Spleen (tissue), 11 donors: ENCODE measurements around the gene TMEM108. TPM values are rescaled to one million over a fixed set of nuclear protein-coding genes. Genes with fewer than 3 reads are reported as not detected.

Experiments
- DNase-seq: peaks from one replicate; pipeline ENCODE4 v3.0.0-alpha.2; 2020
- H3K27ac ChIP-seq, 8 donors: fragments of 200-600 bp; sonication (generic) in 7 of 8; 1 replicate in 4 of 8; 2 replicates in 4 of 8; pipeline versions ENCODE4 v1.5.0 to v1.8.0; 2016 to 2021; ENCODE audit warnings: inconsistent platforms in 4 of 8, mild to moderate bottlenecking in 4 of 8, moderate library complexity in 1 of 8
- H3K27me3 ChIP-seq, 7 donors: fragments of 200-600 bp; sonication (generic) in 6 of 7; replicated peaks in 1 of 7; 1 replicate in 4 of 7; 2 replicates in 3 of 7; pipeline versions ENCODE4 v1.5.0 to v1.8.0; 2016 to 2021; ENCODE audit warnings: inconsistent platforms in 3 of 7, mild to moderate bottlenecking in 1 of 7
- H3K36me3 ChIP-seq, 6 donors: fragments of 200-600 bp; sonication (generic) in 5 of 6; 1 replicate in 4 of 6; 2 replicates in 2 of 6; pipeline versions ENCODE4 v1.5.0 to v1.8.0; 2016 to 2021; ENCODE audit warnings: inconsistent platforms in 2 of 6
- H3K4me1 ChIP-seq, 6 donors: fragments of 200-600 bp; sonication (generic) in 5 of 6; 1 replicate in 3 of 6; 2 replicates in 3 of 6; pipeline versions ENCODE4 v1.5.0 to v1.8.0; 2016 to 2021; ENCODE audit warnings: inconsistent platforms in 3 of 6
- H3K4me3 ChIP-seq, 8 donors: fragments of 200-600 bp; sonication (generic) in 7 of 8; 1 replicate in 4 of 8; 2 replicates in 4 of 8; pipeline versions ENCODE4 v1.5.0 to v1.8.0; 2016 to 2021; ENCODE audit warnings: inconsistent platforms in 4 of 8, mild to moderate bottlenecking in 4 of 8, moderate library complexity in 2 of 8
- H3K9me3 ChIP-seq, 8 donors: fragments of 200-600 bp; sonication (generic) in 7 of 8; 1 replicate in 4 of 8; 2 replicates in 4 of 8; pipeline versions ENCODE4 v1.5.0 to v1.8.0; 2016 to 2021; ENCODE audit warnings: inconsistent platforms in 4 of 8
- CTCF ChIP-seq, 11 experiments: fragments of 200-600 bp in 7 of 11; fragments of 450-650 bp in 4 of 11; sonication (generic) in 4 of 11; IDR thresholded peaks in 8 of 11; conservative IDR thresholded peaks in 3 of 11; 1 replicate in 7 of 11; 2 replicates in 4 of 11; pipeline versions ENCODE4 v1.4.0 to v1.8.0; 2016 to 2021; ENCODE audit warnings: antibody characterized with exemption in 11 of 11, inconsistent platforms in 4 of 11, mild to moderate bottlenecking in 1 of 11
- POLR2A ChIP-seq, 3 donors: fragments of 450-650 bp; IDR thresholded peaks; one replicate each; pipeline ENCODE4 v1.5.1; 2017; ENCODE audit warnings: antibody characterized with exemption in 3 of 3, mild to moderate bottlenecking in 1 of 3
- POLR2AphosphoS5 ChIP-seq, 3 donors: sonication (generic); formaldehyde crosslinking; IDR thresholded peaks; one replicate each; pipeline ENCODE4 v1.5.1; 2017; ENCODE audit warnings: antibody characterized with exemption in 3 of 3
- WGBS, 5 donors: extraction: QIAGEN DNeasy Blood & Tissue Kit in 3 of 5; methylation state at CpG; one replicate each; pipeline versions ENCODE4 v1.1.5 to v1.1.7; 2013 to 2018; 5-methylcytosine and 5-hydroxymethylcytosine counted together
- intact Hi-C: fragments of 100-400 bp; cut with DNase I; formaldehyde crosslinking; loops from one replicate; pipeline ENCODE4 v1.15.0; 2023; ENCODE audit warnings: low total_unique reads
- polyA plus RNA-seq, 3 donors: library from polyadenylated mRNA; stranded (reverse); fragments of 200-250 nt; gene quantifications; one replicate each; pipeline ENCODE4 v1.2.1, GENCODE V29; 2013
- total RNA-seq, 7 donors: library from RNA; depleted of rRNA in 3 of 7; stranded (reverse); fragments of >200 nt in 3 of 7; fragmentation: NEBNext Ultra II Directional in 4 of 7; extraction: Animal tissue kit (Norgen Biotek cat#: 25700) in 4 of 7; gene quantifications; one replicate each; pipeline versions ENCODE4 v1.1.0 to v1.2.1, GENCODE V29; 2016 to 2021
- donor health status: healthy with polysubstance abuse.
- donor health status: DM: no; HTN: no; CAD: no; lungs with moderate emphysema.
- donor health status: DM: no; HTN: no; CAD: no.
- donor health status: Bipolar disorder and iron deficiency.
- donor health status: healthy.
- donor health status: DM: no; HTN: no; CAD: no.
- donor health status: DM: yes; HTN: yes; CAD: no.

The TMEM108 gene
- total and polyA plus RNA-seq, 10 donors: 0.20 to 4.0 (median 1.1) TPM

- Histone ChIP-seq H3K36me3 (no peaks in the 10 kb centered on the region), H3K27me3 (peaks cover 0 to 38% (median 23%) of the 10 kb centered on the region in 7 donors), H3K9me3 (no peaks in the 10 kb centered on the region), H3K27ac (no peak overlapping the region), H3K4me3 (no peak overlapping the region), H3K4me1 (peaks cover 0 to 25% (median 14%) of the 10 kb centered on the region in 6 donors)
- WGBS, 5 donors: 80 to 92% (median 81%) methylated on average over 1 of the region's 1 CpG
- intact Hi-C loops: loop anchor here (5.0 kb wide), 1 partner anchor 340 kb away; no protein-coding TSS in a partner anchor
- TF ChIP-seq POLR2AphosphoS5 (IDR thresholded peaks at IDR 0.05): no peak
- TF ChIP-seq CTCF (IDR thresholded peaks at IDR 0.05 in 8 of 11, conservative IDR thresholded peaks at IDR 0.05 in 3 of 11): no peak
- TF ChIP-seq POLR2A (IDR thresholded peaks at IDR 0.05): no peak
- DNase-seq: no peak
These were observed 4.6 kb downstream of the TMEM108 start for GRCh38 chr3:133042778-133043177.

GRCh38 chr3:133047980-133048379 lies 9.8 kb downstream of the TMEM108 start:
- H3K27me3 ChIP-seq: no peaks in the 10 kb centered on the region
- no peaks in the 10 kb centered on the region for H3K4me1 ChIP-seq
- H3K4me3 ChIP-seq: no peak overlapping the region
- H3K36me3 ChIP-seq: no peaks in the 10 kb centered on the region
- no peaks in the 10 kb centered on the region for H3K9me3 ChIP-seq
- no peak overlapping the region for H3K27ac ChIP-seq
- intact Hi-C loops: no loop called here
- no peak for DNase-seq
- no peak for TF ChIP-seq POLR2A (IDR thresholded peaks at IDR 0.05)
- no peak for TF ChIP-seq CTCF (IDR thresholded peaks at IDR 0.05 in 8 of 11, conservative IDR thresholded peaks at IDR 0.05 in 3 of 11)
- no peak for TF ChIP-seq POLR2AphosphoS5 (IDR thresholded peaks at IDR 0.05)
- WGBS, 5 donors: 75 to 97% (median 85%) methylated on average over 1 of the region's 1 CpG

GRCh38 chr3:133049491-133049890 lies 11.3 kb downstream of the TMEM108 start:
- H3K4me1 ChIP-seq: no peaks in the 10 kb centered on the region
- H3K27ac ChIP-seq: no peak overlapping the region
- TF ChIP-seq POLR2A (IDR thresholded peaks at IDR 0.05): no peak
- no peak for TF ChIP-seq POLR2AphosphoS5 (IDR thresholded peaks at IDR 0.05)
- TF ChIP-seq CTCF (IDR thresholded peaks at IDR 0.05 in 8 of 11, conservative IDR thresholded peaks at IDR 0.05 in 3 of 11): no peak
- intact Hi-C loops: no loop called here
- no peak overlapping the region for H3K4me3 ChIP-seq
- H3K27me3 ChIP-seq: no peaks in the 10 kb centered on the region
- no peak for DNase-seq
- no peaks in the 10 kb centered on the region for H3K9me3 ChIP-seq
- WGBS, 5 donors: 58 to 89% (median 86%) methylated on average over 2 of the region's 2 CpGs
- H3K36me3 ChIP-seq: no peaks in the 10 kb centered on the region

- no peaks in the 10 kb centered on the region for H3K27me3 ChIP-seq
- DNase-seq: no peak
- H3K27ac ChIP-seq: no peak overlapping the region
- 89 to 98% (median 91%) methylated on average over 2 of the region's 2 CpGs for whole genome bisulfite sequencing, 5 donors
- no peak overlapping the region for H3K4me3 ChIP-seq
- H3K9me3 ChIP-seq: no peaks in the 10 kb centered on the region
- no peaks in the 10 kb centered on the region for H3K4me1 ChIP-seq
- intact Hi-C loops: no loop called here
- H3K36me3 ChIP-seq: no peaks in the 10 kb centered on the region
- TF ChIP-seq POLR2AphosphoS5 (IDR thresholded peaks at IDR 0.05) (no peak), CTCF (IDR thresholded peaks at IDR 0.05 in 8 of 11, conservative IDR thresholded peaks at IDR 0.05 in 3 of 11) (no peak), POLR2A (IDR thresholded peaks at IDR 0.05) (no peak)
These were observed 12.7 kb downstream of the TMEM108 start for GRCh38 chr3:133050891-133051290.
